Measurements from ENCODE around the gene PLIN5.

DNA sequence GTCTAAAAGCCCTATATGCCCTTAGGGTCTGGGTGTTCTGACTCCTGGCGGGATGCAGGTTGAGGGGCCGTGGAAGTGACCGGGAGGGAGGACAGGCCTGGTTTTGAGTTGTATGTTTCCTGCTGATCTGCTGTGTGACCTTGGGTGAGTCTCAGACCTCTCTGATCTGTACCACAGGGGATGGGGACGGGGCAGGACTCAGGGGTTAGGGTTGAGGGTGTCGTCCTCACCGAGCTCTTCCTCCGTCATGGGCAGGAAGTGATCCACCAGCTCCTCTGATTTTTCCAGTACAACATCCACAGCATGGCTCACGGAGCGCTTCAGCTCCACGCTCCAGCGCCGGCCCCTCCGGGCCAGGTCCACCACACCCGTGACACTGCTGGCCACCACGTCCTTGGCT is 6.2 kb downstream of the PLIN5 start:
- TF ChIP-seq POLR2A (IDR thresholded peaks at IDR 0.05) = no peak
- TF ChIP-seq, protein P1, sequence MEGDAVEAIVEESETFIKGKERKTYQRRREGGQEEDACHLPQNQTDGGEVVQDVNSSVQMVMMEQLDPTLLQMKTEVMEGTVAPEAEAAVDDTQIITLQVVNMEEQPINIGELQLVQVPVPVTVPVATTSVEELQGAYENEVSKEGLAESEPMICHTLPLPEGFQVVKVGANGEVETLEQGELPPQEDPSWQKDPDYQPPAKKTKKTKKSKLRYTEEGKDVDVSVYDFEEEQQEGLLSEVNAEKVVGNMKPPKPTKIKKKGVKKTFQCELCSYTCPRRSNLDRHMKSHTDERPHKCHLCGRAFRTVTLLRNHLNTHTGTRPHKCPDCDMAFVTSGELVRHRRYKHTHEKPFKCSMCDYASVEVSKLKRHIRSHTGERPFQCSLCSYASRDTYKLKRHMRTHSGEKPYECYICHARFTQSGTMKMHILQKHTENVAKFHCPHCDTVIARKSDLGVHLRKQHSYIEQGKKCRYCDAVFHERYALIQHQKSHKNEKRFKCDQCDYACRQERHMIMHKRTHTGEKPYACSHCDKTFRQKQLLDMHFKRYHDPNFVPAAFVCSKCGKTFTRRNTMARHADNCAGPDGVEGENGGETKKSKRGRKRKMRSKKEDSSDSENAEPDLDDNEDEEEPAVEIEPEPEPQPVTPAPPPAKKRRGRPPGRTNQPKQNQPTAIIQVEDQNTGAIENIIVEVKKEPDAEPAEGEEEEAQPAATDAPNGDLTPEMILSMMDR (IDR thresholded peaks at IDR 0.05) = no peak

Measured in breast epithelium (tissue), 3 donors.